A549 (cell line): ENCODE measurements around the gene HEXIM2. TPM values are rescaled to one million over a fixed set of nuclear protein-coding genes. Genes with fewer than 3 reads are reported as not detected.

ENCODE experiments used
- ATAC-seq, 2 experiments: fragments of 200-7000 bp in 1 of 2; fragments of >200 bp in 1 of 2; cut with Nextera tagmentation in 1 of 2; cut with Tn5 transposase in 1 of 2; 3 replicates each; pipeline versions ENCODE4 v1.8.0 to v1.9.1; 2018 to 2020; ENCODE audit warnings: mild to moderate bottlenecking in 1 of 2, moderate library complexity in 1 of 2
- CTCF ChIA-PET: fragments of 300-600 bp; sonication (Branson Sonifier 250); formaldehyde crosslinking; extraction: SDS; loops from one replicate; lab custom pipeline; 2021; ENCODE audit warnings: antibody characterized with exemption, inconsistent platforms; lab: Yijun Ruan, JAX
- POLR2A ChIA-PET: fragments of 350-600 bp; formaldehyde crosslinking; extraction: SDS; loops from one replicate; lab custom pipeline; 2021; ENCODE audit warnings: antibody characterized with exemption, inconsistent platforms; lab: Yijun Ruan, JAX
- DNase-seq, 2 experiments: peaks; one replicate each; pipeline versions ENCODE4 v3.0.0 to v3.0.0-alpha.2; 2011 to 2016; ENCODE audit warnings: low read depth in 1 of 2, low spot score in 1 of 2
- FAIRE-seq: peaks from 2 replicates; lab custom pipeline; 2011; peaks lifted over from hg19 to GRCh38; lab: Jason Lieb, UNC
- H3K27ac ChIP-seq, 2 experiments: fragments of >200 bp; sonication (Bioruptor Twin); formaldehyde crosslinking; 3 replicates each; pipeline ENCODE4 v1.5.1; 2016 to 2017
- H3K4me1 ChIP-seq: fragments of >200 bp; sonication (Bioruptor Twin); formaldehyde crosslinking; 3 replicates; pipeline ENCODE4 v1.6.1; 2016
- H3K4me2 ChIP-seq: fragments of >200 bp; sonication (Bioruptor Twin); formaldehyde crosslinking; 3 replicates; pipeline ENCODE4 v1.6.1; 2016
- H3K4me3 ChIP-seq: fragments of >200 bp; sonication (Bioruptor Twin); formaldehyde crosslinking; 3 replicates; pipeline ENCODE4 v1.5.1; 2016
- H3K9me3 ChIP-seq: fragments of >200 bp; sonication (Bioruptor Twin); formaldehyde crosslinking; 3 replicates; pipeline ENCODE4 v1.6.1; 2016
- BHLHE40 ChIP-seq: IDR thresholded peaks from 2 replicates; pipeline ENCODE4 v1.6.1; 2012; ENCODE audit warnings: low read depth, low read length, inconsistent platforms
- CBX2 ChIP-seq: fragments of 200-600 bp; sonication (generic); IDR thresholded peaks from 2 replicates; pipeline ENCODE4 v1.6.1; 2016; ENCODE audit warnings: low read depth, mild to moderate bottlenecking, borderline replicate concordance
- CBX8 ChIP-seq: fragments of 200-600 bp; sonication (generic); IDR thresholded peaks from 2 replicates; pipeline ENCODE4 v1.6.1; 2016
- CEBPB ChIP-seq, 2 experiments: fragments of >200 bp in 1 of 2; sonication (Bioruptor Twin) in 1 of 2; formaldehyde crosslinking in 1 of 2; IDR thresholded peaks; 2 replicates each; pipeline ENCODE4 v1.6.1; 2012 to 2016
- CHD4 ChIP-seq: fragments of 200-600 bp; sonication (generic); IDR thresholded peaks from 2 replicates; pipeline ENCODE4 v1.6.1; 2016; ENCODE audit warnings: antibody characterized with exemption, mild to moderate bottlenecking, borderline replicate concordance
- EHF ChIP-seq: fragments of 250-450 bp; sonication (Bioruptor Pico); IDR thresholded peaks from 2 replicates; pipeline ENCODE4 v1.5.0; 2020; ENCODE audit warnings: mild to moderate bottlenecking
- EP300 ChIP-seq, 2 experiments: fragments of >200 bp; sonication (Bioruptor Twin); formaldehyde crosslinking; IDR thresholded peaks; 2 replicates in 1 of 2; 3 replicates in 1 of 2; pipeline ENCODE4 v1.6.1; 2016 to 2017
- ESRRA ChIP-seq: fragments of 150-350 bp; IDR thresholded peaks from 2 replicates; pipeline ENCODE4 v1.6.1; 2014; ENCODE audit warnings: mild to moderate bottlenecking, low read length, borderline replicate concordance
- FOSB ChIP-seq: fragments of 250-450 bp; sonication (Bioruptor Pico); IDR thresholded peaks from 2 replicates; pipeline ENCODE4 v1.5.0; 2020; ENCODE audit warnings: mild to moderate bottlenecking, moderate library complexity
- FOXS1 ChIP-seq: fragments of 250-450 bp; sonication (Bioruptor Pico); IDR thresholded peaks from 2 replicates; pipeline ENCODE4 v1.5.0; 2020; ENCODE audit warnings: mild to moderate bottlenecking, moderate library complexity
- GATA3 ChIP-seq: IDR thresholded peaks from 2 replicates; pipeline ENCODE4 v1.6.1; 2012; ENCODE audit warnings: borderline replicate concordance
- HOXB5 ChIP-seq: fragments of 250-450 bp; sonication (Bioruptor Pico); IDR thresholded peaks from 2 replicates; pipeline ENCODE4 v1.5.0; 2020; ENCODE audit warnings: mild to moderate bottlenecking, moderate library complexity
- KDM5A ChIP-seq: fragments of 200-600 bp; sonication (generic); IDR thresholded peaks from 2 replicates; pipeline ENCODE4 v1.6.1; 2016; ENCODE audit warnings: antibody characterized with exemption, mild to moderate bottlenecking
- PHF8 ChIP-seq: fragments of 200-600 bp; sonication (generic); IDR thresholded peaks from 2 replicates; pipeline ENCODE4 v1.6.1; 2016; ENCODE audit warnings: low read depth, mild to moderate bottlenecking, antibody characterized with exemption, moderate library complexity, borderline replicate concordance
- RCOR1 ChIP-seq: fragments of 150-350 bp; IDR thresholded peaks from 2 replicates; pipeline ENCODE4 v1.6.1; 2014; ENCODE audit warnings: antibody characterized with exemption, low read length, low read depth
- RFX5 ChIP-seq: fragments of 450-650 bp; IDR thresholded peaks from 2 replicates; pipeline ENCODE4 v1.7.1; 2014; ENCODE audit warnings: antibody characterized with exemption, mild to moderate bottlenecking, moderate library complexity
- TP53 ChIP-seq: fragments of 250-450 bp; sonication (Bioruptor Pico); IDR thresholded peaks from 2 replicates; pipeline ENCODE4 v1.5.0; 2021; ENCODE audit warnings: mild to moderate bottlenecking, moderate library complexity
- ZNF302 ChIP-seq: fragments of 250-450 bp; sonication (Bioruptor Pico); IDR thresholded peaks from 2 replicates; pipeline ENCODE4 v1.9.0; 2021; ENCODE audit warnings: inconsistent platforms, mild to moderate bottlenecking, moderate library complexity
- WGBS: methylation state at CpG from one replicate; pipeline ENCODE4 v1.1.6; 2017; ENCODE audit errors: missing lambda C conversion rate; 5-methylcytosine and 5-hydroxymethylcytosine counted together
- polyA plus RNA-seq, 4 experiments: library from polyadenylated mRNA; depleted of rRNA in 3 of 4; stranded (reverse); fragments of >200 nt; fragmentation: RNase III in 1 of 4; extraction: RNeasy Plus Mini Kit Qiagen cat#74134 plus additional on column Dnase treatment in 1 of 4; gene quantifications; 2 replicates in 3 of 4; 3 replicates in 1 of 4; pipeline ENCODE4 v1.2.3, GENCODE V29; 2011 to 2017
- TF ChIP-seq, protein P1 (sequence below): IDR thresholded peaks from 2 replicates; pipeline ENCODE4 v1.6.1; 2012; ENCODE audit warnings: low read depth, borderline replicate concordance
- TF ChIP-seq, protein P2 (sequence below): fragments of >200 bp; sonication (Bioruptor Twin); formaldehyde crosslinking; IDR thresholded peaks from 3 replicates; pipeline ENCODE4 v1.5.1; 2016

Gene HEXIM2
- polyA plus RNA-seq, 2 of the 4 experiments (the other 2 are of a cell fraction) = 15.5 to 23.1 TPM

DNA sequence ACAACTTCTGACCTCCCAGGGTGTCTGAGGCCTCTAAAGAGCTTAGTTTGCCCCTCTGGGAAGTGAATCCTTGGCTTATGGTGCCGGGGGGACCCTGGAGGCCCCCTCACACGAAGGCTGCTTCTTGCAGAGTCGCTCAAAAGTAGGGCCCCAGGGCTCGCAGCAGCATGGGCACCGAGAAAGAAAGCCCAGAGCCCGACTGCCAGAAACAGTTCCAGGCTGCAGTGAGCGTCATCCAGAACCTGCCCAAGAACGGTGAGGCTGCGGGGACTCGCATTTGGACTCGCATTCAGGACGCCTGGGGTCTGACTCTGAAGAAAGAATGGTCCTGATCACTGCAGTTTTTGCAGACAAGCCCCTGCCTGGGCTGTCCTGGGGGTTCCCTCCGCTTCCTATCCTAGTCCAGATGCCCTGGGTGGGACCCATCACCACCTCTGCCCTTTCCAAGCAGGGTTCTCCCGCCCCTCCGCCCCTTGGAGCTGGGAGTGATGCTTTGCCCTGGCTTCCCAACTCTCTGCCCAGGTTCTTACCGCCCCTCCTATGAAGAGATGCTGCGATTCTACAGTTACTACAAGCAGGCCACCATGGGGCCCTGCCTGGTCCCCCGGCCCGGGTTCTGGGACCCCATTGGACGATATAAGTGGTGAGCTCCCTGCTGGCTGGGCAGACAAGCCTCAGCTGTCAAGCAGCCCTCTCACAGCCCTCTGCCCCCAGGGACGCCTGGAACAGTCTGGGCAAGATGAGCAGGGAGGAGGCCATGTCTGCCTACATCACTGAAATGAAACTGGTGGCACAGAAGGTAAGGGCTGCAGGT is 25.5 kb upstream of the HEXIM2 start:
- H3K27ac ChIP-seq = peak overlapping the region; percentile 82 to 93
- CTCF ChIA-PET = interaction anchor here (0.6 to 20.1 kb wide), 97 partner anchors 9 to 716 kb away, joined by 3 to 742 read pairs (median 6); partner anchors contain the start of genes C1QL1, DCAKD, GJC1 and HEXIM1
- TF ChIP-seq GATA3 = no peak
- no peak for TF ChIP-seq CEBPB (IDR thresholded peaks at IDR 0.05)
- TF ChIP-seq PHF8 = 0 out of 2 replicates have a peak, but pooled peaks have one; percentile 29
- TF ChIP-seq CHD4 = no peak
- H3K4me2 ChIP-seq = peak overlapping the region; percentile 92
- POLR2A ChIA-PET = interaction anchor here (0.6 to 3.6 kb wide), 12 partner anchors 13 to 93 kb away, joined by 3 to 117 read pairs (median 4); partner anchors contain the start of genes HEXIM1, HEXIM2 and NMT1
- no peak for DNase-seq
- H3K4me1 ChIP-seq = peaks cover 25% of the 10 kb centered on the region
- 61% methylated on average over 21 of the region's 21 CpGs for WGBS
- no peak for FAIRE-seq
- H3K9me3 ChIP-seq = no peaks in the 10 kb centered on the region
- no peak for ATAC-seq
- peak overlapping the region; percentile 55 for H3K4me3 ChIP-seq

DNA sequence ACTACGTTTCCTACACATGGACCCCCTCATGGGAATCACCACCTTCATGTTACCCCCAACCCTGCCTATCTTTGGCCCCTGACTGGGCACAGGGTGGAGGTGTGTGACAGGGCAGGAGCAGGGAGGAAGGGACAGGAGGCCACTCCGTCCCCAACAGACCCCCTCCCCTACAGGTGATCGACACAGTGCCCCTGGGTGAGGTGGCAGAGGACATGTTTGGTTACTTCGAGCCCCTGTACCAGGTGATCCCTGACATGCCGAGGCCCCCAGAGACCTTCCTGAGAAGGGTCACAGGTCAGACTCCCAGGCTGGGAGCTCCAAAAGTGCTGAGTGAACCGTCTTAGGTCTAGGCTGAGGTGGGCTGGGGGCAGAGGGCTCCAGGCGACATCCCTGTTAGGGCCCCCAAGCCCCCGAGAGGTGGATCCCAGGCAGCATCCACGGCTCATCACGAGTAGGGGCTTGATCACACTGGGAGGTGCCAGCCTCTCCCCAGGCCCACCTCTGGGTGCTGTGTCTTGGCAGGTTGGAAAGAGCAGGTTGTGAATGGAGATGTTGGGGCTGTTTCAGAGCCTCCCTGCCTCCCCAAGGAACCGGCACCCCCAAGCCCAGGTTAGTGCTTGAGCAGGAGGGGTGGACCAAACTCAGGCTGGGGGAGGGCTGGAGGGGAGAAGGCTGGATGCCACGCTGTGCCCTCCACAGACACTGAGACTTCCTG is 24.7 kb upstream of the HEXIM2 start:
- Histone ChIP-seq H3K27ac (peak overlapping the region in 1 of 2 experiments; percentile 93; a peak in 3 of 6 replicates), H3K9me3 (no peaks in the 10 kb centered on the region), H3K4me1 (peaks cover 21% of the 10 kb centered on the region), H3K4me2 (peak overlapping the region; percentile 92), H3K4me3 (no peak overlapping the region)
- POLR2A ChIA-PET = interaction anchor here (3.6 kb wide), 1 partner anchor 12 kb away, joined by 117 read pairs; the partner anchor contains the start of gene HEXIM1
- DNase-seq = no peak
- WGBS = 80% methylated on average over 10 of the region's 12 CpGs
- no peak for FAIRE-seq
- no peak for TF ChIP-seq ESRRA
- no peak for TF ChIP-seq FOXS1
- TF ChIP-seq CHD4 = no peak
- TF ChIP-seq EP300 (IDR thresholded peaks at IDR 0.05) = no peak
- no peak for TF ChIP-seq RCOR1
- no peak for TF ChIP-seq TP53 (CRISPR knock-in tag)
- no peak for TF ChIP-seq FOSB (CRISPR knock-in tag)
- TF ChIP-seq CEBPB (IDR thresholded peaks at IDR 0.05) = no peak
- no peak for TF ChIP-seq EHF (CRISPR knock-in tag)
- TF ChIP-seq, protein P1, sequence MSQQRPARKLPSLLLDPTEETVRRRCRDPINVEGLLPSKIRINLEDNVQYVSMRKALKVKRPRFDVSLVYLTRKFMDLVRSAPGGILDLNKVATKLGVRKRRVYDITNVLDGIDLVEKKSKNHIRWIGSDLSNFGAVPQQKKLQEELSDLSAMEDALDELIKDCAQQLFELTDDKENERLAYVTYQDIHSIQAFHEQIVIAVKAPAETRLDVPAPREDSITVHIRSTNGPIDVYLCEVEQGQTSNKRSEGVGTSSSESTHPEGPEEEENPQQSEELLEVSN = no peak
- no peak for TF ChIP-seq RFX5
- TF ChIP-seq ZNF302 (CRISPR knock-in tag) = no peak
- TF ChIP-seq CBX2 = no peak
- TF ChIP-seq CBX8 = no peak
- TF ChIP-seq KDM5A = no peak
- no peak for TF ChIP-seq BHLHE40
- no peak for TF ChIP-seq HOXB5 (CRISPR knock-in tag)
- TF ChIP-seq, protein P2, sequence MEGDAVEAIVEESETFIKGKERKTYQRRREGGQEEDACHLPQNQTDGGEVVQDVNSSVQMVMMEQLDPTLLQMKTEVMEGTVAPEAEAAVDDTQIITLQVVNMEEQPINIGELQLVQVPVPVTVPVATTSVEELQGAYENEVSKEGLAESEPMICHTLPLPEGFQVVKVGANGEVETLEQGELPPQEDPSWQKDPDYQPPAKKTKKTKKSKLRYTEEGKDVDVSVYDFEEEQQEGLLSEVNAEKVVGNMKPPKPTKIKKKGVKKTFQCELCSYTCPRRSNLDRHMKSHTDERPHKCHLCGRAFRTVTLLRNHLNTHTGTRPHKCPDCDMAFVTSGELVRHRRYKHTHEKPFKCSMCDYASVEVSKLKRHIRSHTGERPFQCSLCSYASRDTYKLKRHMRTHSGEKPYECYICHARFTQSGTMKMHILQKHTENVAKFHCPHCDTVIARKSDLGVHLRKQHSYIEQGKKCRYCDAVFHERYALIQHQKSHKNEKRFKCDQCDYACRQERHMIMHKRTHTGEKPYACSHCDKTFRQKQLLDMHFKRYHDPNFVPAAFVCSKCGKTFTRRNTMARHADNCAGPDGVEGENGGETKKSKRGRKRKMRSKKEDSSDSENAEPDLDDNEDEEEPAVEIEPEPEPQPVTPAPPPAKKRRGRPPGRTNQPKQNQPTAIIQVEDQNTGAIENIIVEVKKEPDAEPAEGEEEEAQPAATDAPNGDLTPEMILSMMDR = no peak
- TF ChIP-seq, all 56 proteins: peak for 0
- CTCF ChIA-PET = interaction anchor here (1.0 to 20.1 kb wide), 12 partner anchors 8 to 248 kb away, joined by 3 to 742 read pairs (median 52); partner anchors contain the start of genes HEXIM1 and HEXIM2
- no peak for ATAC-seq
